Karpas-422 (cell line): ENCODE data around the gene MYNN. TPM values are rescaled to one million over a fixed set of nuclear protein-coding genes. Genes with fewer than 3 reads are reported as not detected.

Source experiments
- DNase-seq: peaks from one replicate; pipeline ENCODE4 v3.0.0-alpha.2; 2015
- H2AFZ ChIP-seq: fragments of 200-600 bp; sonication (generic); 2 replicates; pipeline ENCODE4 v1.6.1; 2014; ENCODE audit warnings: antibody characterized with exemption, low read length, mixed read lengths
- H3K27ac ChIP-seq: fragments of 200-600 bp; sonication (generic); 2 replicates; pipeline ENCODE4 v1.5.1; 2014; ENCODE audit warnings: mild to moderate bottlenecking, low read length, moderate library complexity
- H3K27me3 ChIP-seq: fragments of 200-600 bp; sonication (generic); 2 replicates; pipeline ENCODE4 v1.6.1; 2014; ENCODE audit warnings: low read length, mixed read lengths
- H3K36me3 ChIP-seq: fragments of 200-600 bp; sonication (generic); 2 replicates; pipeline ENCODE4 v1.6.1; 2014; ENCODE audit warnings: low read length, mixed read lengths; ENCODE audit not compliant: insufficient read depth
- H3K4me1 ChIP-seq: fragments of 200-600 bp; sonication (generic); 2 replicates; pipeline ENCODE4 v1.6.1; 2014; ENCODE audit warnings: mild to moderate bottlenecking, low read length, mixed read lengths
- H3K4me2 ChIP-seq: fragments of 200-600 bp; sonication (generic); 2 replicates; pipeline ENCODE4 v1.6.1; 2014; ENCODE audit warnings: low read length, low read depth, mild to moderate bottlenecking; ENCODE audit not compliant: poor library complexity, severe bottlenecking
- H3K4me3 ChIP-seq: fragments of 200-600 bp; sonication (generic); 2 replicates; pipeline ENCODE4 v1.5.1; 2014; ENCODE audit warnings: mild to moderate bottlenecking, antibody characterized with exemption, low read length, mixed read lengths
- H3K79me2 ChIP-seq: fragments of 200-600 bp; sonication (generic); 2 replicates; pipeline ENCODE4 v1.6.1; 2014; ENCODE audit warnings: mild to moderate bottlenecking, low read length, mixed read lengths
- H3K9ac ChIP-seq: fragments of 200-600 bp; sonication (generic); 2 replicates; pipeline ENCODE4 v1.6.0; 2014; ENCODE audit warnings: low read length
- H3K9me2 ChIP-seq: fragments of 200-600 bp; sonication (generic), shearing (Covaris generic); replicated peaks from 2 replicates; pipeline ENCODE4 v1.6.0; 2014; ENCODE audit warnings: mild to moderate bottlenecking, low read length, moderate library complexity; ENCODE audit not compliant: insufficient read depth
- H3K9me3 ChIP-seq: fragments of 300-700, 200-600 bp; sonication (generic); 2 replicates; pipeline ENCODE4 v1.6.1; 2014; ENCODE audit warnings: low read length, mixed read lengths
- H4K20me1 ChIP-seq: fragments of 200-600 bp; sonication (generic); 2 replicates; pipeline ENCODE4 v1.6.1; 2014; ENCODE audit warnings: mild to moderate bottlenecking, antibody characterized with exemption, low read length, low read depth; ENCODE audit not compliant: insufficient read depth
- total RNA-seq: library from RNA; depleted of rRNA; stranded (reverse); fragments of >200 nt; shearing (Covaris generic); gene quantifications from 2 replicates; pipeline ENCODE4 v1.2.3, GENCODE V29; 2014; ENCODE audit warnings: low replicate concordance

The MYNN gene
- total RNA-seq, 1 experiment from 2014 or later: 22.7 TPM

GRCh38 chr3:169812332-169813235 is 39.4 kb downstream of the MYNN start, which contains the start of the genes LRRC34 and LRRIQ4:
TSS of gene LRRC34 (minus strand) at chr3:169812904. CDS start at chr3:169812548, 356 bp downstream.
TSS of gene LRRIQ4 (plus strand) at chr3:169812870. CDS start at chr3:169821922, 9,052 bp downstream.
- no peaks in the 10 kb centered on the region for H4K20me1 ChIP-seq
- H3K27me3 ChIP-seq: no peaks in the 10 kb centered on the region
- H3K36me3 ChIP-seq: no peaks in the 10 kb centered on the region
- DNase-seq: peak; percentile 95
- peak within 1 kb of the TSS; percentile 84 for H3K4me2 ChIP-seq
- peak within 1 kb of the TSS; percentile 73 for H3K27ac ChIP-seq
- H2AFZ ChIP-seq: peak within 1 kb of the TSS; percentile 96
- no peaks in the 10 kb centered on the region for H3K9me2 ChIP-seq
- H3K79me2 ChIP-seq: peaks cover 9% of the 10 kb centered on the region; the same call in 1 of the 2 replicates
- peak within 1 kb of the TSS; percentile 89 for H3K9ac ChIP-seq
- peaks cover 43% of the 10 kb centered on the region for H3K4me1 ChIP-seq
- peak within 1 kb of the TSS; percentile 81 for H3K4me3 ChIP-seq
- H3K9me3 ChIP-seq: peaks cover 6% of the 10 kb centered on the region

- Histone ChIP-seq H3K27me3 (no peaks in the 10 kb centered on the region), H2AFZ (peak overlapping the region; percentile 96), H3K4me2 (peak overlapping the region; percentile 84), H3K4me1 (peaks cover 43% of the 10 kb centered on the region), H3K36me3 (no peaks in the 10 kb centered on the region), H4K20me1 (no peaks in the 10 kb centered on the region), H3K4me3 (peak overlapping the region; percentile 81), H3K27ac (peak overlapping the region; percentile 73), H3K79me2 (peaks cover 9% of the 10 kb centered on the region; the same call in 1 of the 2 replicates), H3K9me2 (no peaks in the 10 kb centered on the region), H3K9me3 (peaks cover 6% of the 10 kb centered on the region), H3K9ac (peak overlapping the region; percentile 89)
- peak; percentile 57 for DNase-seq
Measured at GRCh38 chr3:169813278-169813677, 40.1 kb downstream of the MYNN start.

- Histone ChIP-seq H3K79me2 (peaks cover 9% of the 10 kb centered on the region; the same call in 1 of the 2 replicates), H3K4me2 (peak overlapping the region; percentile 84), H3K9me3 (peaks cover 6% of the 10 kb centered on the region), H3K4me3 (peak overlapping the region; percentile 81), H2AFZ (peak overlapping the region; percentile 96), H3K9ac (peak overlapping the region; percentile 89), H3K27me3 (no peaks in the 10 kb centered on the region), H3K36me3 (no peaks in the 10 kb centered on the region), H3K27ac (no peak overlapping the region), H3K4me1 (peaks cover 41% of the 10 kb centered on the region), H4K20me1 (no peaks in the 10 kb centered on the region), H3K9me2 (no peaks in the 10 kb centered on the region)
- DNase-seq: peak; percentile 95
Measured at GRCh38 chr3:169813757-169814517, 40.7 kb downstream of the MYNN start.

GRCh38 chr3:169815590-169816150 is 42.5 kb downstream of the MYNN start:
- H3K4me3 ChIP-seq: no peak overlapping the region
- no peak overlapping the region for H3K9ac ChIP-seq
- peaks cover 30% of the 10 kb centered on the region for H3K4me1 ChIP-seq
- H4K20me1 ChIP-seq: no peaks in the 10 kb centered on the region
- DNase-seq: no peak
- no peaks in the 10 kb centered on the region for H3K27me3 ChIP-seq
- H3K36me3 ChIP-seq: no peaks in the 10 kb centered on the region
- H3K9me3 ChIP-seq: peaks cover 6% of the 10 kb centered on the region
- peaks cover 9% of the 10 kb centered on the region; the same call in 1 of the 2 replicates for H3K79me2 ChIP-seq
- H2AFZ ChIP-seq: no peak overlapping the region
- H3K9me2 ChIP-seq: no peaks in the 10 kb centered on the region
- no peak overlapping the region for H3K4me2 ChIP-seq
- H3K27ac ChIP-seq: no peak overlapping the region

- no peak overlapping the region; the same call in 1 of the 2 replicates for H2AFZ ChIP-seq
- H4K20me1 ChIP-seq: no peaks in the 10 kb centered on the region
- H3K27ac ChIP-seq: no peak overlapping the region
- H3K27me3 ChIP-seq: no peaks in the 10 kb centered on the region
- peaks cover 6% of the 10 kb centered on the region for H3K9me3 ChIP-seq
- peaks cover 10% of the 10 kb centered on the region for H3K4me1 ChIP-seq
- no peak overlapping the region for H3K4me3 ChIP-seq
- no peak overlapping the region for H3K4me2 ChIP-seq
- H3K9ac ChIP-seq: no peak overlapping the region
- no peaks in the 10 kb centered on the region for H3K36me3 ChIP-seq
- H3K79me2 ChIP-seq: no peaks in the 10 kb centered on the region
- H3K9me2 ChIP-seq: no peaks in the 10 kb centered on the region
- DNase-seq: no peak
Measured at GRCh38 chr3:169818316-169818715, 45.1 kb downstream of the MYNN start.

- no peak overlapping the region for H2AFZ ChIP-seq
- no peak overlapping the region for H3K9ac ChIP-seq
- H4K20me1 ChIP-seq: no peaks in the 10 kb centered on the region
Measured at GRCh38 chr3:169822091-169822490, 48.9 kb downstream of the MYNN start.

GRCh38 chr3:169822540-169822939 is 49.3 kb downstream of the MYNN start:
- Histone ChIP-seq H3K4me2 (no peak overlapping the region), H3K79me2 (no peaks in the 10 kb centered on the region), H3K36me3 (no peaks in the 10 kb centered on the region), H3K9ac (no peak overlapping the region), H4K20me1 (no peaks in the 10 kb centered on the region), H3K4me1 (no peaks in the 10 kb centered on the region), H3K9me3 (no peaks in the 10 kb centered on the region), H3K9me2 (no peaks in the 10 kb centered on the region), H3K4me3 (no peak overlapping the region), H2AFZ (no peak overlapping the region), H3K27me3 (no peaks in the 10 kb centered on the region), H3K27ac (no peak overlapping the region)
- DNase-seq: no peak

More at GRCh38 chr3:169822091-169822490, 48.9 kb downstream of the MYNN start:
- Histone ChIP-seq H3K36me3 (no peaks in the 10 kb centered on the region), H3K9me2 (no peaks in the 10 kb centered on the region), H3K9me3 (no peaks in the 10 kb centered on the region), H3K27me3 (no peaks in the 10 kb centered on the region), H3K27ac (no peak overlapping the region), H3K4me3 (no peak overlapping the region), H3K79me2 (no peaks in the 10 kb centered on the region), H3K4me2 (no peak overlapping the region), H3K4me1 (no peaks in the 10 kb centered on the region)
- DNase-seq: no peak
